Measurements from ENCODE around the gene FAM107B. TPM values are rescaled to one million over a fixed set of nuclear protein-coding genes. Genes with fewer than 3 reads are reported as not detected.

FAM107B gene
- total RNA-seq, 2 experiments from 2014 or later, result 114 to 121 TPM

GRCh38 chr10:14470920-14471319 lies 303.8 kb downstream of the FAM107B start:
- peaks cover 20% of the 10 kb centered on the region for H3K27me3 Mint-ChIP-seq
- CTCF ChIA-PET, result no interaction called here
- POLR2A ChIA-PET, result no interaction called here
- H3K9me3 Mint-ChIP-seq, result no peaks in the 10 kb centered on the region
- no peaks in the 10 kb centered on the region for H3K36me3 Mint-ChIP-seq (ENCODE audit: low read depth)
- no peaks in the 10 kb centered on the region for H3K4me1 Mint-ChIP-seq (ENCODE audit: low read depth)
- DNase-seq, result no peak
- no peak for ATAC-seq
- intact Hi-C loops (cut with micrococcal nuclease), result no loop called here
- TF ChIP-seq CTCF (IDR thresholded peaks at IDR 0.05), result no peak
- no peak overlapping the region for H3K27ac Mint-ChIP-seq
- no peak overlapping the region for H3K4me3 Mint-ChIP-seq

GRCh38 chr10:14468726-14469125 lies 306.0 kb downstream of the FAM107B start:
- no peak for ATAC-seq
- H3K27ac Mint-ChIP-seq, result no peak overlapping the region
- no peaks in the 10 kb centered on the region for H3K9me3 Mint-ChIP-seq
- no peaks in the 10 kb centered on the region for H3K36me3 Mint-ChIP-seq (ENCODE audit: low read depth)
- no peak for DNase-seq
- H3K4me1 Mint-ChIP-seq (ENCODE audit: low read depth), result no peaks in the 10 kb centered on the region
- ChIA-PET POLR2A (no interaction called here), CTCF (no interaction called here)
- TF ChIP-seq CTCF (IDR thresholded peaks at IDR 0.05), result no peak
- peaks cover 16% of the 10 kb centered on the region for H3K27me3 Mint-ChIP-seq
- intact Hi-C loops (cut with micrococcal nuclease), result no loop called here
- H3K4me3 Mint-ChIP-seq, result no peak overlapping the region

Other genes starting within 250 kb of the FAM107B start
- gene CDNF, start 63.1 kb upstream of the FAM107B start, total RNA-seq, result 1 to 10 TPM; 1.5 to 1.8 TPM
- 10 to 100 TPM; 36.1 to 36.7 TPM for gene HSPA14, start 63.4 kb upstream of the FAM107B start, total RNA-seq
- 10 to 100 TPM; 22.5 to 23.9 TPM for gene MSANTD7, start 63.4 kb upstream of the FAM107B start, total RNA-seq
- 10 to 100 TPM; 40.9 to 45.8 TPM for gene SUV39H2, start 104.0 kb upstream of the FAM107B start, total RNA-seq
- 10 to 100 TPM; 15.0 to 17.5 TPM for gene DCLRE1C, start 179.2 kb upstream of the FAM107B start, total RNA-seq
- under 1 TPM in 1 of 2 experiments, not detected in 1; 0.79 TPM for gene MEIG1, start 184.5 kb upstream of the FAM107B start, total RNA-seq

All from activated CD8-positive, alpha-beta T cell treated with anti-CD3 and anti-CD28 coated beads for 36 hours (primary cell).